ENCODE results near the gene BMP4. TPM values are rescaled to one million over a fixed set of nuclear protein-coding genes. Genes with fewer than 3 reads are reported as not detected.

BMP4 gene
- total RNA-seq, 1 donor from 2014 or later = 5.2 TPM

- no peak overlapping the region for H3K4me3 ChIP-seq (ENCODE audit: low read length in 3 of 3)
- H3K27ac ChIP-seq (ENCODE audit: low read depth, low read length) = no peak overlapping the region
- peaks cover 0 to under 1% (median 0%) of the 10 kb centered on the region in 3 donors for H3K9me3 ChIP-seq (ENCODE audit: control insufficient read depth in 3 of 3, low read length in 3 of 3)
- H3K9ac ChIP-seq (ENCODE audit: low read depth in 1 of 3, low read length in 3 of 3) = no peak overlapping the region
- no peaks in the 10 kb centered on the region for H3K27me3 ChIP-seq (ENCODE audit: control insufficient read depth in 3 of 3, insufficient read depth in 3 of 3, low read length in 3 of 3)
- no peaks in the 10 kb centered on the region for H3K36me3 ChIP-seq (ENCODE audit: control insufficient read depth in 3 of 3, insufficient read depth in 3 of 3, low read length in 3 of 3)
- peaks cover 0 to 4% (median 0%) of the 10 kb centered on the region in 3 donors for H3K4me1 ChIP-seq (ENCODE audit: control insufficient read depth in 3 of 3, insufficient read depth in 3 of 3, low read length in 3 of 3)
Observed at GRCh38 chr14:53900499-53900898, 56.1 kb downstream of the BMP4 start.

Small RNAs within 50 kb of the gene (small RNA-seq; reads per million reads assigned to genes)
- 0.07 reads per million for gene MIR5580

Measured in skeletal muscle tissue (tissue), 5 donors.